ENCODE data around the gene INTS11. TPM values are rescaled to one million over a fixed set of nuclear protein-coding genes. Genes with fewer than 3 reads are reported as not detected.

The INTS11 gene
- total RNA-seq, 1 experiment from 2014 or later, result 254 TPM

GRCh38 chr1:1344655-1345361 is 20.3 kb upstream of the INTS11 start:
- peaks cover 45% of the 10 kb centered on the region for H3K4me1 ChIP-seq (ENCODE audit: insufficient read depth, low read length)
- peak overlapping the region; percentile 97 for H3K27ac ChIP-seq (ENCODE audit: low read length)
- ChIA-PET POLR2A (ENCODE audit: unreplicated experiment) (no interaction called here), CTCF (interaction anchor here (0.6 kb wide), 1 partner anchor 18 kb away, joined by 4 read pairs; no protein-coding TSS in a partner anchor)
- TF ChIP-seq CTCF (conservative IDR thresholded peaks at IDR 0.05; ENCODE audit: low read depth, low read length) (peak; percentile 76), EZH2phosphoT487 (IDR thresholded peaks at IDR 0.05; ENCODE audit: borderline replicate concordance, low read length) (peak; percentile 89), EZH2 (IDR thresholded peaks at IDR 0.05; ENCODE audit: low read length, unreplicated experiment) (no peak)
- ATAC-seq (peak; percentile 51), DNase-seq (peak; percentile 100)
- peaks cover 78% of the 10 kb centered on the region for H3K79me2 ChIP-seq (ENCODE audit: low read length)
- peak overlapping the region; percentile 98 for H3K4me2 ChIP-seq (ENCODE audit: low read length)
- intact Hi-C loops (cut with micrococcal nuclease), result loop anchor here (1.0 to 2.0 kb wide), 4 partner anchors 14 to 30 kb away; partner anchors contain the start of genes AURKAIP1 and TAS1R3
- H3K9me2 ChIP-seq (replicated peaks; ENCODE audit: low read length), result no peaks in the 10 kb centered on the region
- no peaks in the 10 kb centered on the region for H3K9me3 ChIP-seq (ENCODE audit: low read length)
- no peaks in the 10 kb centered on the region for H4K20me1 ChIP-seq (ENCODE audit: low read length)
- peaks cover 30% of the 10 kb centered on the region; the same call in 1 of the 2 replicates for H3K36me3 ChIP-seq (ENCODE audit: low read depth, low read length)
- H3K27me3 ChIP-seq (ENCODE audit: low read length), result no peaks in the 10 kb centered on the region
- BruUV-seq (replicated peaks), result no TSS peak
- peak overlapping the region; percentile 93 for H3K9ac ChIP-seq (ENCODE audit: low read length)
- H3F3A ChIP-seq (ENCODE audit: low read length, unreplicated experiment), result no peaks in the 10 kb centered on the region
- peak overlapping the region; percentile 91 for H3K4me3 ChIP-seq (ENCODE audit: low read length)
- no peak overlapping the region for H2AFZ ChIP-seq (ENCODE audit: low read length)

- Histone ChIP-seq H3K9ac (ENCODE audit: low read length) (peak overlapping the region; percentile 93), H3K4me3 (ENCODE audit: low read length) (peak overlapping the region; percentile 59), H3K4me2 (ENCODE audit: low read length) (peak overlapping the region; percentile 98), H3K9me3 (ENCODE audit: low read length) (no peaks in the 10 kb centered on the region), H3F3A (ENCODE audit: low read length, unreplicated experiment) (no peaks in the 10 kb centered on the region), H3K9me2 (replicated peaks; ENCODE audit: low read length) (no peaks in the 10 kb centered on the region), H3K27ac (ENCODE audit: low read length) (peak overlapping the region; percentile 97), H4K20me1 (ENCODE audit: low read length) (no peaks in the 10 kb centered on the region), H3K27me3 (ENCODE audit: low read length) (no peaks in the 10 kb centered on the region), H3K79me2 (ENCODE audit: low read length) (peaks cover 78% of the 10 kb centered on the region), H3K36me3 (ENCODE audit: low read depth, low read length) (peaks cover 33% of the 10 kb centered on the region), H2AFZ (ENCODE audit: low read length) (no peak overlapping the region), H3K4me1 (ENCODE audit: insufficient read depth, low read length) (peaks cover 45% of the 10 kb centered on the region)
- intact Hi-C loops (cut with micrococcal nuclease), result loop anchor here (1.0 to 2.0 kb wide), 4 partner anchors 13 to 31 kb away; partner anchors contain the start of genes AURKAIP1 and TAS1R3
- peak; percentile 64 for DNase-seq
- ATAC-seq, result peak; percentile 11
- no TSS peak for BruUV-seq (replicated peaks)
- TF ChIP-seq CTCF (conservative IDR thresholded peaks at IDR 0.05; ENCODE audit: low read depth, low read length) (no peak), EZH2 (IDR thresholded peaks at IDR 0.05; ENCODE audit: low read length, unreplicated experiment) (no peak), EZH2phosphoT487 (IDR thresholded peaks at IDR 0.05; ENCODE audit: borderline replicate concordance, low read length) (no peak)
- ChIA-PET CTCF (interaction anchor here (0.6 kb wide), 1 partner anchor 19 kb away, joined by 4 read pairs; no protein-coding TSS in a partner anchor), POLR2A (ENCODE audit: unreplicated experiment) (interaction anchor here (0.5 kb wide), 1 partner anchor 20 kb away, joined by 9 read pairs; no protein-coding TSS in a partner anchor)
Measured at GRCh38 chr1:1343811-1344421, 19.5 kb upstream of the INTS11 start.

All from PC-3 (cell line).